MM.1S (cell line): Measurements from ENCODE around the gene HEMK1.

ENCODE experiments used
- DNase-seq: peaks from one replicate; pipeline ENCODE4 v3.0.0-alpha.2; 2015
- H2AFZ ChIP-seq: fragments of 300-600 bp; sonication (generic); 2 replicates; pipeline ENCODE4 v1.6.0; 2016; ENCODE audit warnings: antibody characterized with exemption, low read length
- H3F3A ChIP-seq: fragments of 300-600 bp; sonication (generic); 2 replicates; pipeline ENCODE4 v1.6.1; 2016; ENCODE audit warnings: mild to moderate bottlenecking, antibody characterized with exemption, low read length, moderate library complexity, mixed read lengths; ENCODE audit not compliant: insufficient read depth
- H3K27ac ChIP-seq: fragments of 300-600 bp; sonication (generic); 2 replicates; pipeline ENCODE4 v1.5.1; 2016; ENCODE audit warnings: mild to moderate bottlenecking, low read length
- H3K27me3 ChIP-seq: fragments of 300-600 bp; sonication (generic); replicated peaks from 2 replicates; pipeline ENCODE4 v1.6.0; 2016; ENCODE audit warnings: low read length; ENCODE audit not compliant: insufficient read depth
- H3K36me3 ChIP-seq: fragments of 300-600 bp; sonication (generic); replicated peaks from 2 replicates; pipeline ENCODE4 v1.6.1; 2016; ENCODE audit warnings: mild to moderate bottlenecking, low read length, mixed read lengths; ENCODE audit not compliant: insufficient read depth
- H3K4me1 ChIP-seq: fragments of 300-600 bp; sonication (generic); 2 replicates; pipeline ENCODE4 v1.6.1; 2016; ENCODE audit warnings: low read length, mixed read lengths
- H3K4me2 ChIP-seq: fragments of 300-600 bp; sonication (generic); 2 replicates; pipeline ENCODE4 v1.6.0; 2016; ENCODE audit warnings: low read depth, low read length
- H3K4me3 ChIP-seq: fragments of 300-600 bp; sonication (generic); 2 replicates; pipeline ENCODE4 v1.5.1; 2016; ENCODE audit warnings: low read length, mixed read lengths
- H3K79me2 ChIP-seq: fragments of 300-600 bp; sonication (generic); 2 replicates; pipeline ENCODE4 v1.6.1; 2016; ENCODE audit warnings: mixed run types, low read length, mixed read lengths
- H3K9ac ChIP-seq: fragments of 300-600 bp; sonication (generic); 2 replicates; pipeline ENCODE4 v1.6.1; 2016; ENCODE audit warnings: low read length, mixed read lengths
- H3K9me2 ChIP-seq: fragments of 300-600 bp; sonication (generic); replicated peaks from 2 replicates; pipeline ENCODE4 v1.6.1; 2016; ENCODE audit warnings: mild to moderate bottlenecking, low read length, mixed read lengths; ENCODE audit not compliant: insufficient read depth
- H3K9me3 ChIP-seq: fragments of 300-600 bp; sonication (generic); replicated peaks from 2 replicates; pipeline ENCODE4 v1.6.1; 2016; ENCODE audit warnings: mild to moderate bottlenecking, low read length, mixed read lengths; ENCODE audit not compliant: insufficient read depth
- H4K20me1 ChIP-seq: fragments of 300-600 bp; sonication (generic); 2 replicates; pipeline ENCODE4 v1.6.1; 2016; ENCODE audit warnings: mild to moderate bottlenecking, low read length, moderate library complexity, mixed read lengths; ENCODE audit not compliant: insufficient read depth
- EZH2 ChIP-seq: fragments of 300-600 bp; sonication (generic); optimal IDR thresholded peaks from 2 replicates; pipeline ENCODE3; 2017; ENCODE audit warnings: low read depth, mild to moderate bottlenecking, antibody characterized with exemption, low read length, mixed read lengths
- EZH2phosphoT487 ChIP-seq: fragments of 300-600 bp; sonication (generic); IDR thresholded peaks from 2 replicates; pipeline ENCODE4 v1.6.1; 2018; ENCODE audit warnings: antibody characterized with exemption, low read length
- TF ChIP-seq, protein P1 (sequence below): fragments of 300-600 bp; sonication (generic); IDR thresholded peaks from 2 replicates; pipeline ENCODE4 v1.5.1; 2016; ENCODE audit warnings: antibody characterized with exemption, low read length, mixed read lengths

HEMK1 gene

DNA sequence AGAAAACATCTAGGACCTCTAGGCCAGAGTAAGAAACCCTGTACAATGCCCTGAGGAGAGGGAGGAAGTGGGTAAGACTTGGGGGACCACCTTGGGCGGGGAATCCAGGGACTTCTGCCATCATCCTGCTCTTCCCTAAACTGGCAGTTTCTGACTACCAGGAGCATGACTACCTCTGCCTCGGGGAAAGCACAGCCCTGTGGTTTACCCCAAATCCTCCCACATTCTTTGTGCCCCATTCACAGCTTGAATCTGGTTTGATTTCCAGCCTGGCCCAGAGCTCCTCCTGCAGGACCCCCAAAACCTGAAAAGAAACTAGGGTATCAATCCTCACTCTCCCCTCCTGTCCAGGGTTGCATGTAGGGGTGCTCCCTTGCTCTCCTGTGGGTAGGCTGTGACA, 6.5 kb upstream of the HEMK1 start:
- no peaks in the 10 kb centered on the region for H3K9me3 ChIP-seq
- H3K4me2 ChIP-seq: no peak overlapping the region
- TF ChIP-seq EZH2phosphoT487 (no peak), EZH2 (no peak)
- TF ChIP-seq, protein P1, sequence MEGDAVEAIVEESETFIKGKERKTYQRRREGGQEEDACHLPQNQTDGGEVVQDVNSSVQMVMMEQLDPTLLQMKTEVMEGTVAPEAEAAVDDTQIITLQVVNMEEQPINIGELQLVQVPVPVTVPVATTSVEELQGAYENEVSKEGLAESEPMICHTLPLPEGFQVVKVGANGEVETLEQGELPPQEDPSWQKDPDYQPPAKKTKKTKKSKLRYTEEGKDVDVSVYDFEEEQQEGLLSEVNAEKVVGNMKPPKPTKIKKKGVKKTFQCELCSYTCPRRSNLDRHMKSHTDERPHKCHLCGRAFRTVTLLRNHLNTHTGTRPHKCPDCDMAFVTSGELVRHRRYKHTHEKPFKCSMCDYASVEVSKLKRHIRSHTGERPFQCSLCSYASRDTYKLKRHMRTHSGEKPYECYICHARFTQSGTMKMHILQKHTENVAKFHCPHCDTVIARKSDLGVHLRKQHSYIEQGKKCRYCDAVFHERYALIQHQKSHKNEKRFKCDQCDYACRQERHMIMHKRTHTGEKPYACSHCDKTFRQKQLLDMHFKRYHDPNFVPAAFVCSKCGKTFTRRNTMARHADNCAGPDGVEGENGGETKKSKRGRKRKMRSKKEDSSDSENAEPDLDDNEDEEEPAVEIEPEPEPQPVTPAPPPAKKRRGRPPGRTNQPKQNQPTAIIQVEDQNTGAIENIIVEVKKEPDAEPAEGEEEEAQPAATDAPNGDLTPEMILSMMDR: no peak
- no peak overlapping the region for H3K9ac ChIP-seq
- H3K27me3 ChIP-seq: peaks cover 21% of the 10 kb centered on the region
- no peak overlapping the region for H2AFZ ChIP-seq
- no peak overlapping the region for H3K4me3 ChIP-seq
- peaks cover under 1% of the 10 kb centered on the region for H3K4me1 ChIP-seq
- no peaks in the 10 kb centered on the region for H3K9me2 ChIP-seq
- H3K36me3 ChIP-seq: no peaks in the 10 kb centered on the region
- no peak overlapping the region for H3K27ac ChIP-seq
- DNase-seq: no peak
- H3F3A ChIP-seq: peaks cover under 1% of the 10 kb centered on the region; the same call in 1 of the 2 replicates
- no peaks in the 10 kb centered on the region for H4K20me1 ChIP-seq
- no peaks in the 10 kb centered on the region for H3K79me2 ChIP-seq

DNA sequence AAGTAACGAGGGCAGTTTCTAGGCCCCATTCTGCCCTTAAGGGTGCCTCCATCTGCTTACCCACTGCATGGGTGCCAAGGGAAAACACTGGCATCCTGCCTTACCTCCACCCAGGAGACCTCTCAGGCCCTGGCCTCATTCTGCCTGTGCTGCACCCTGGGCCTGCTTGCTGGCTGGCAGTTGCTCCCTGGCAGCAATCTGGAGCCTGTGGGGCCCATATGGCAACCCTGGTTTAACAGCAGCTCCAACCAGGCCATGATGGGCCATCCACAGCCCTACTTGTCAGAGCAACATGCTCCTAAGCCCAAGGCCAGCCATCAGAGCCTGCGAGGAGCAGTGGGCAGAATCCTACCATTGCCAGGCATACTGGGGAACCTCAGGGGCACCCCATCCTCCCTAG, 5.5 kb upstream of the HEMK1 start:
- TF ChIP-seq EZH2phosphoT487 (no peak), EZH2 (no peak)
- TF ChIP-seq, protein P1: no peak
- no peaks in the 10 kb centered on the region for H3K79me2 ChIP-seq
- no peaks in the 10 kb centered on the region for H3K36me3 ChIP-seq
- no peaks in the 10 kb centered on the region for H4K20me1 ChIP-seq
- H3K27ac ChIP-seq: no peak overlapping the region
- H3F3A ChIP-seq: peaks cover 10% of the 10 kb centered on the region; the same call in 1 of the 2 replicates
- H3K9me2 ChIP-seq: no peaks in the 10 kb centered on the region
- H3K4me3 ChIP-seq: no peak overlapping the region
- peaks cover 11% of the 10 kb centered on the region; the same call in 1 of the 2 replicates for H3K27me3 ChIP-seq
- no peak overlapping the region for H3K9ac ChIP-seq
- DNase-seq: no peak
- H2AFZ ChIP-seq: no peak overlapping the region
- peaks cover 6% of the 10 kb centered on the region for H3K4me1 ChIP-seq
- no peak overlapping the region for H3K4me2 ChIP-seq
- H3K9me3 ChIP-seq: no peaks in the 10 kb centered on the region

DNA sequence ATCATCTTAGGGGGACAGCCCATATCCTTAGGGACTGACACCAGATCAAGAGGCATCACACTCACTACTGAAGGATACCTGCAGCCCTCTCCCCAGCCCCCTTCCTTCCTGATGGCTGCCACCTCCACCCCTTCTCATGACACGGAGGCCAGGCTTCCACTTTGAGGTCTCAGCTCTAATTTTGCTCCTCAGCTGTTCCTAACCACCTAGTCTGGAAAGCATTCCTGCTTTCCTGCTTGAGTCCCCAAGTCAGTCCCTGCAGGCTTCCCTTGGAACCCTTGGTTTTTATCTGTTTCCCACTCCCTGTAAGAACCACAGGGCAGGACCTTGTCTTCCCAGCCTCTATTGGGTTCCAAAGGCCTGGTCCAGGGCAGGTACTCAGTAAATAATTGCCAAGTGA, 5.0 kb upstream of the HEMK1 start:
- Histone ChIP-seq H3K4me2 (no peak overlapping the region), H3K9ac (no peak overlapping the region), H3K79me2 (no peaks in the 10 kb centered on the region), H3K4me3 (no peak overlapping the region), H3K36me3 (no peaks in the 10 kb centered on the region), H3K9me3 (no peaks in the 10 kb centered on the region), H3K9me2 (no peaks in the 10 kb centered on the region), H2AFZ (no peak overlapping the region), H3K27me3 (peaks cover 9% of the 10 kb centered on the region; the same call in 1 of the 2 replicates), H4K20me1 (no peaks in the 10 kb centered on the region), H3K27ac (no peak overlapping the region), H3F3A (peaks cover 10% of the 10 kb centered on the region; the same call in 1 of the 2 replicates), H3K4me1 (peaks cover 6% of the 10 kb centered on the region)
- no peak for DNase-seq
- TF ChIP-seq, protein P1: no peak
- TF ChIP-seq EZH2phosphoT487 (no peak), EZH2 (no peak)
